ENCODE data around the gene ACO2.

DNA sequence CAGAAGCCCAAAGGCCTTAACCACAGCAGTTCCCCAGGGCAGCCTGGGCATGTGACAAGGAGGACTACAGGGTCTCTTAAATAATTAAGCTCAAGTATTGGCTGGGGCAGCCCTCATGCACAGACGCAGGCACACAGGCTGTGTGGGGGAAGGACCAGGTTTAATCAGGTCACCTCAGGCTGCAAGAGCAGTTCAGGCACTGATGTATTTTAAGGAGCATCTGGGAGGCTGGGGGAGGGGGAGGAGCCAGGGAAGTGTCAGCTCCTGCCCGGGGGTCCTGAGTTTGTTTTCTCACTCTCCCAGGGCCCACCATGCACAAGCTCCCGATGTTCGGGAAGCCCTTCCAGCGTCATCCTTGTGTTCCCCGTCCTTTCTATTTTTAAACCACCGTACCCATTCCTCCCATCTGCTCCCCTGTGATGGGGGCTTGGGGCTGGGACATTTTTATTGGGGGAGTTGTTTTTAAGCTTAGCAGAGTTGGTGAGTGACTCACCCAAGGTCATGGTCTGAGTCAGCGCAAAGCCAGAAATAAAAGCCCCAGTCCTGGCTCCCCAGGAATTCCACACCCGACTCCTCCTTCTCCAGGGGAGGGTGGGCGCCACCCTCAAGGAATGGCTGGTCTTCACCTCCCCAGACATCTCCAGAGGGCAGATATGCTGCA is 94.3 kb downstream of the ACO2 start:
- TF ChIP-seq YY1 (IDR thresholded peaks at IDR 0.05; ENCODE audit: low read depth, low read length) (no peak), SRF (IDR thresholded peaks at IDR 0.05; ENCODE audit: low read depth, low read length) (no peak), POLR2A (IDR thresholded peaks at IDR 0.05; ENCODE audit: control extremely low read depth in 1 of 2, low read depth in 2 of 2, low read length in 2 of 2) (no peak), GABPA (IDR thresholded peaks at IDR 0.05; ENCODE audit: borderline replicate concordance, insufficient read depth, low read length) (no peak), EZH2 (IDR thresholded peaks at IDR 0.05; ENCODE audit: low read depth, low read length, severe bottlenecking) (no peak), KDM5A (IDR thresholded peaks at IDR 0.05; ENCODE audit: low read length) (no peak), SUZ12 (IDR thresholded peaks at IDR 0.05; ENCODE audit: low read length) (no peak), SIN3A (conservative IDR thresholded peaks at IDR 0.05 in 1 of 2, IDR thresholded peaks at IDR 0.05 in 1 of 2; ENCODE audit: low read depth in 1 of 2, low read length in 2 of 2) (no peak), FOSL1 (IDR thresholded peaks at IDR 0.05; ENCODE audit: insufficient read depth, low read depth, low read length) (no peak), POLR2AphosphoS5 (IDR thresholded peaks at IDR 0.05; ENCODE audit: low read depth, low read length) (no peak)
- TF ChIP-seq, protein P1, sequence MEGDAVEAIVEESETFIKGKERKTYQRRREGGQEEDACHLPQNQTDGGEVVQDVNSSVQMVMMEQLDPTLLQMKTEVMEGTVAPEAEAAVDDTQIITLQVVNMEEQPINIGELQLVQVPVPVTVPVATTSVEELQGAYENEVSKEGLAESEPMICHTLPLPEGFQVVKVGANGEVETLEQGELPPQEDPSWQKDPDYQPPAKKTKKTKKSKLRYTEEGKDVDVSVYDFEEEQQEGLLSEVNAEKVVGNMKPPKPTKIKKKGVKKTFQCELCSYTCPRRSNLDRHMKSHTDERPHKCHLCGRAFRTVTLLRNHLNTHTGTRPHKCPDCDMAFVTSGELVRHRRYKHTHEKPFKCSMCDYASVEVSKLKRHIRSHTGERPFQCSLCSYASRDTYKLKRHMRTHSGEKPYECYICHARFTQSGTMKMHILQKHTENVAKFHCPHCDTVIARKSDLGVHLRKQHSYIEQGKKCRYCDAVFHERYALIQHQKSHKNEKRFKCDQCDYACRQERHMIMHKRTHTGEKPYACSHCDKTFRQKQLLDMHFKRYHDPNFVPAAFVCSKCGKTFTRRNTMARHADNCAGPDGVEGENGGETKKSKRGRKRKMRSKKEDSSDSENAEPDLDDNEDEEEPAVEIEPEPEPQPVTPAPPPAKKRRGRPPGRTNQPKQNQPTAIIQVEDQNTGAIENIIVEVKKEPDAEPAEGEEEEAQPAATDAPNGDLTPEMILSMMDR (IDR thresholded peaks at IDR 0.05; ENCODE audit: control extremely low read depth in 1 of 3, insufficient read depth in 1 of 3, low read depth in 1 of 3, low read length in 3 of 3), result no peak

All from H1 (cell line).